ENCODE results near the gene TMEM225B.

The TMEM225B gene

DNA sequence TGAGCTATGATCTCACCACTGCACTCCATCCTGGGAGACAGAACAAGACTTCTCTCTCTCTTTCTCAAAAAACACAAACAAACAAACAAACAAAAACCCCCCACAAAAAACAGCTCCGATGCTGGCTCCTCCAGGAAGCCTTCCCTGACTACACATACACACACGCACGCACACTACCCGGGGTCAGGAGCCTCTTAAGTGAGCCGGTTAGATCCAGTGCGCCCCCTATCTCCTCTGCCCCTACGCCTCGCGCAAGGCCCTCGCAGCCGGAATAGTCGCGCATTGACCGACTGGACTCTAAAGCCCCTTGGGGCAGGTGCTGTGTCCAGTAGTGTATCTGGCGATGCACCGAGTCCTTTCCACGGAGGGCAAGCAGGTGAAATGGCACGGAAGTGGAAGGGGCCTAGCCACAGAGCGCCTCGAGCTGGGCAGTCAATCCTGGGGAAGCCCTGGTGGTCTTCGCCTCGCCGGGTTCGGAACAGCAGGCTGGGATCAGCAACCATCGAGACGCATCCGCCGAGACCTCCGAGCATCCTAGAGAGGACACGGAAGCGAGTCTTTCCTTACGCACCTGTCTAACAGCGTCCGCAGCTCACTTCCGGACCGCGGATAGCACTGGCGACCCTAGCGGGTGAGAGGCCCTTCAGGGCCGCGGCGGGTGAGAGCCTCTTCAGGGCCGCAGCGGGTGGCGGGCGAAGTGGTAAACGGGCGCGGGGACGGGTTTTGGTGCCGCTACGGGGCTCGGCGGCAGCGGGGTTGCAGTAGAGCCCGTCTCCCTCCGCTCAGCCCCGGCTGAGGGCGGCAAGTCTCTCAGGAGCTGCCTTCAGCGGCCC is 18.5 kb downstream of the TMEM225B start, which contains the start of gene ZSCAN25:
ZSCAN25 (plus strand) TSS at position 588 of the 833 bp plus-strand sequence. CDS start 2,661 bp downstream, outside the sequence.
- peak; percentile 94 for DNase-seq (ENCODE audit: low read depth)
- peak within 1 kb of the TSS; percentile 97 for H3K4me3 ChIP-seq (ENCODE audit: low read depth, low read length)
- peak; percentile 49 for TF ChIP-seq CTCF (conservative IDR thresholded peaks at IDR 0.05; ENCODE audit: low read depth, low read length)

- peak overlapping the region; percentile 97 for H3K4me3 ChIP-seq (ENCODE audit: low read depth, low read length)
- TF ChIP-seq CTCF (conservative IDR thresholded peaks at IDR 0.05; ENCODE audit: low read depth, low read length): no peak
- DNase-seq (ENCODE audit: low read depth): no peak
Measured at GRCh38 chr7:99617192-99617781, 19.2 kb downstream of the TMEM225B start.

DNA sequence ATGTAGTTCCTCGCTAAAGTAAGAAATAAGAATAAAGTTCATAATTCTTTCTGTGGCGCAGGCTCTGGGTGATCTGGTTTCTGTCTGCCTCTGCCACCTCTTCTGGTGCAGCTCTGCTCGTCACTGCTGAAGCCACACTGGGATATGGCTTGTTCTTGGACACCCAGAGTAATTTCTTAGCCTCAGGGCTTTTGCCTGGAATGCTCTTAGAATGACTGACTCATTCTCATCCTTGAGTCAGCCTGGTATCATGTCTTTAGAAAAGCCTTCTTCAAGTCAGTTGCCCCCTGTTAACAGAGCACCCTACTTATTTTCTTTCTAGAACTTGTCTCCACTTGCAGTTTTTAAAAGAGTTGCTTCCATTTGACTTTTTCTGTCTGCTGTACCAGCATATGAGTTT is 20.7 kb downstream of the TMEM225B start:
- no peak overlapping the region for H3K4me3 ChIP-seq (ENCODE audit: low read depth, low read length)
- no peak for TF ChIP-seq CTCF (conservative IDR thresholded peaks at IDR 0.05; ENCODE audit: low read depth, low read length)
- no peak for DNase-seq (ENCODE audit: low read depth)

DNA sequence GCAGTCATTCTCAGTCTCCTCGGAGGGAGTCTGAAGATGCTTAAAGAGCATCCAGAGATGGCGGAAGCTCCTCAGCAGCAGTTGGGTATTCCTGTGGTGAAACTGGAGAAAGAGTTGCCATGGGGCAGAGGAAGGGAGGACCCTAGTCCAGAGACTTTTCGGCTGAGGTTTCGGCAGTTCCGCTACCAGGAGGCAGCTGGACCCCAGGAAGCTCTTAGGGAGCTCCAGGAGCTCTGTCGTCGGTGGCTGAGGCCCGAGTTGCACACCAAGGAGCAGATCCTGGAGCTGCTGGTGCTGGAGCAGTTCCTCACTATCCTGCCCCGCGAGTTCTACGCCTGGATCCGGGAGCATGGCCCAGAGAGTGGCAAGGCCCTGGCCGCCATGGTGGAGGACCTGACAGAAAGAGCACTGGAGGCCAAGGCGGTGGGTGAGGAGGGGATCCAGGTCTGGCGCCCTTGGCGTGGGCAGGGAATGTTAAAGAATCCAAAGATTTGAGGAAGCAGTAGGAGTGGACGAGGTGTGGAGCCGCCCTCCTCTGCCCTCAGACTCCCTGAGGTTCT is 21.6 kb downstream of the TMEM225B start:
- no peak overlapping the region for H3K4me3 ChIP-seq (ENCODE audit: low read depth, low read length)
- DNase-seq (ENCODE audit: low read depth): no peak
- TF ChIP-seq CTCF (conservative IDR thresholded peaks at IDR 0.05; ENCODE audit: low read depth, low read length): no peak

DNA sequence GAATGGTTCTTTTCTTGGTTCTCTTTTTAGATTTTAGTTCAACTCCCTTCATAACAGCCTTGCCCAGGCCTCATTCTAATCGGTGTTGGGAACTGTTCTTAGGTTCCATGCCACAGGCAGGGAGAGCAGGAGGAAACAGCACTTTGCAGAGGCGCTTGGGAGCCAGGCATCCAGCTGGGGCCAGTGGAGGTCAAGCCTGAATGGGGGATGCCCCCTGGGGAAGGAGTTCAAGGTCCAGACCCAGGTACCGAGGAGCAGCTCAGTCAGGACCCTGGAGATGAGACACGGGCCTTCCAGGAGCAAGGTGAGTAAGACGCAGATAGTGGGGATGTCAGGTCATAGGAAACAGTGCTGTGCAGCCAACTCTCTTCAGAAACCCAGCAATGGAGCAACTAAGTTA is 23.2 kb downstream of the TMEM225B start:
- no peak for TF ChIP-seq CTCF (conservative IDR thresholded peaks at IDR 0.05; ENCODE audit: low read depth, low read length)
- no peak for DNase-seq (ENCODE audit: low read depth)
- no peak overlapping the region for H3K4me3 ChIP-seq (ENCODE audit: low read depth, low read length)

GRCh38 chr7:99622596-99622995 is 24.5 kb downstream of the TMEM225B start:
- H3K4me3 ChIP-seq (ENCODE audit: low read depth, low read length): no peak overlapping the region
- TF ChIP-seq CTCF (conservative IDR thresholded peaks at IDR 0.05; ENCODE audit: low read depth, low read length): no peak
- DNase-seq (ENCODE audit: low read depth): no peak

Measured in choroid plexus epithelial cell (primary cell).